HG03175 (cell line): Measurements from ENCODE around the gene IFT25.

ENCODE experiments used
- ATAC-seq: cut with Tn5 transposase; IDR thresholded peaks from one replicate; pipeline ENCODE4 v1.9.1; 2021; ENCODE audit warnings: mild to moderate bottlenecking, moderate library complexity; ENCODE audit not compliant: unreplicated experiment

Gene IFT25

DNA sequence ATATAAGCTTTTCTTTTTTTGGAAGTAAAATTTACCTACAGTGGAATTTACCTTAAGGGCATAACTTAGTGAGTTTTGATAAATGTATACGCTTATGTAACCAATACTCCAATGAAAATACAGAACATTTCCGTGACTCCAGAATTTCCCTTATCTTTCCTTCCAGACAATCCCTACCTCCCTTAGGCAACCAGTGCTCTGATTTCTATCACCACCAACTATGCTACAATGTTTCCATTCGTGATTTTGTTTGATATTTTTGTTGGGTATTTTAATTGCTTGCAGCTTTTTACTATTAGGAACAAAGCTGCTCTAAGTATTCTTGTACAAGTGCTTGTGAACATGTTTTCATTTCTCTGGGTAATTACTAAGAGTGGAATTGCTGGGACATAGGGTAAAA is 14.6 kb downstream of the IFT25 start:
- ATAC-seq, result no peak

DNA sequence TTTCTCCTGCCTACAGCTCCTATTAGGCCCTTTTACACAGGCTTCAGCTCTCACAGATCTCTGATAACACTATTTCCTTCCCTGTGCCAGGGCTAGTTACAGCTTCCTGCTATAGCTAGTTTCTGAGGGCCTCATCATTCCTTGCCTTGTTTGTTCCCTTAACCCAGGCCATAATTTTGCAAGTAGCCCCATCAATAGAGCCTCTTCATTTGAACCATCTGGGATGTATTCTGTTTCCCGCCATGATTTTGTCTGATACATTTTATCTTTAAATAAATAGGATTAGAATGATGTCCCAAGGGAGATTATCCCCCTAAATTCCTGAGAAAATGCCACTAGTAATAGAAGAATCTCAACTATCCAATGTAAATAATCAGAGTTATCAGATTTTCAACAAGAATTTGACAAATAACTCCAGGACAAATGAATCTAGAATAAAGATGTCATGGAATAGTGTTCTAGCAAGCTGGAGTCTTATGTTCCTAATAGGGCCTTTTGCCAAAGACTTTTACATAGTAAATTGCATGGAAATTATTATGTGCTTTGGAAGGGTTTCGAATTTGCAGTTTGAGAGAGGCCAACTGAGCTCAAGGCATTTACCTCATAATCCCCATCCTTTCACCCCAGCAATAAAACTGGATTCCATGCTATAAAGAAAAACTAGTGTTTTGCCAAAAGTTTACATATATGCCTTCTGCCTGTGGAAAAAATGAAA is 16.1 kb downstream of the IFT25 start:
- ATAC-seq, result no peak

GRCh38 chr1:53927376-53927881 is 18.1 kb downstream of the IFT25 start:
- no peak for ATAC-seq

DNA sequence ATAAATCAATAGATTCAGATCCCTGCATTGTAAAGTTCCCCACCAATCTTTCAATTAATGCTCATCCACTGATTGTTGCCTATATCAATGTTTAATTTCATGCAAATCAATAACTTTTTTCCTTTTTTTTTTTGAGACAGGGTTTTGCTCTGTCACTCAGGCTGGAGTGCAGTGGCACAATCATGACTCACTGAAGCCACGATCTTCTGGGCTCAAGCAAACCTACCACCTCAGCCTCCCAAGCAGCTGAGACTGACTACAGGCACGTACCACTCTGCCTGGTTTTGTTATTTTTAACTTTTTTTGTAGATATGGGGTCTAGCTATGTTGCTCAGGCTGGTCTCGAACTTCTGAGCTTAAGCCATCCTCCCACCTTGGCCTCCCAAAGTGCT is 25.8 kb downstream of the IFT25 start:
- no peak for ATAC-seq

DNA sequence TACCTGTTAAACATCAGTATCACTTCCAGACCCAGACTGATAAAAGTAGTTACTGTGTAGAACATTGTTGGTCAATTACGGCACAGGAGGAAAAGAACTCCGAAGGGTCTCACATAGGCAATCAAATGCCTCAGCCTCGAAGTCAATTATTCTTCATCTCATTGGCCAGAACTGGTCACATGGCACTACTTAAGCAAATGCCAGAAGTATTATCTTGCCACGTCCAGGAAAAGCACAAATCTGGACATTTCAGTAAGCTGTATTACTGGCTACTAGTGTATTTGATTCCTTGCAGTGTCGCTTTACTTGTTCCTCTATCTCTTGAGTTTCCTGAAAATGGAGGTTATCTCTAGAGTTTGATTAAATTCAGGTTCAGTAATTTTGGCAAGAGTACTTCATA is 27.2 kb downstream of the IFT25 start:
- ATAC-seq, result no peak

DNA sequence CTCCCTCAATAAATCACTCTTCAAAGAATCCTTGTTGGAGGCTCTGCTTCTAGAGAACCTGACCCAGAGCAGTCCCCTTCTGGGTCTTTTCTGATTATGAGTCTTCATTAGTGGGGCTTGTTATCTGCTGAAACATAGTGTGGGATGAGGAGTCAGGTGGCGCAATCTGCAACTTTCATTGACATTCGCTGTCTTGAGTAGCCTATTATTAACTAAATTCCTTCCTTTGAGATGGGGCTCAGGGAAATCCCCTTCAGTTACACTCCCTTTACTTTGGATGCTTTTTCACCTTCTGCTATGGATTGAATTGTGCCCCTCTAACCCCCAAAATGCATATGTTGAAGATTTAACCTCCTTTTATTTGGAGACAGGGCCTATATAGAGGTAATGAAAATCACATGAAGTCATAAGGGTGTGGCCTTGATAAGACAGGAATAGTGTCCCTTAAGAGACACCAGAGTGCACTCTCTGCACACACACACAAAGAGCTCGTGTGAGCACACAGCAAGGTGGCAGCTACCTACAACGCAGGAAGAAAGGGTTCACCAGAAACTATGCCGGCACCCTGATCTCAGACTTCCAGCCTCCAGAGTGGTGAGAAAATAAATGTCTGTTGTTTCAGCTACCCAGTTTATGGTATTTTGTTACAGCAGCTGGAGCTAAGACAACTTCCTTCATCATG is 32.0 kb downstream of the IFT25 start:
- ATAC-seq, result no peak

- ATAC-seq, result no peak
Observed at GRCh38 chr1:53911442-53911841, 34.1 kb downstream of the IFT25 start.

GRCh38 chr1:53909946-53910345 is 35.6 kb downstream of the IFT25 start:
- no peak for ATAC-seq

DNA sequence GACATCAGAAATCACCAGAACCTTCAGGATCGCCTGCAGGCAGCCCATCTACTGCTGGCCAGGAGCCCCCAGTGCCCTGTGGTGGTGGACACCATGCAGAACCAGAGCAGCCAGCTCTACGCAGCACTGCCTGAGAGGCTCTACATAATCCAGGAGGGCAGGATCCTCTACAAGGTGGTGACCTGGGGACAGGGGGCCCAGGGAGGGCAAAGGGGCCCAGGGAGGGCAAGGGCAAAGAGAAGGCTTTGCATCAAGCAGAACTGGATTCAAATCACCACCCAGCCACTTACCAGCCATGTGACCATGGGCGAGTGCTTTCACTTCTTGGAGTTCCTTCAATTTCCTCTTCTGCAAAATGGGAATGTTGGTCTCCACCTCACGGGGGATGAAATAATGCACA is 39.4 kb downstream of the IFT25 start:
- no peak for ATAC-seq

- no peak for ATAC-seq
Observed at GRCh38 chr1:53905509-53905908, 40.0 kb downstream of the IFT25 start.

DNA sequence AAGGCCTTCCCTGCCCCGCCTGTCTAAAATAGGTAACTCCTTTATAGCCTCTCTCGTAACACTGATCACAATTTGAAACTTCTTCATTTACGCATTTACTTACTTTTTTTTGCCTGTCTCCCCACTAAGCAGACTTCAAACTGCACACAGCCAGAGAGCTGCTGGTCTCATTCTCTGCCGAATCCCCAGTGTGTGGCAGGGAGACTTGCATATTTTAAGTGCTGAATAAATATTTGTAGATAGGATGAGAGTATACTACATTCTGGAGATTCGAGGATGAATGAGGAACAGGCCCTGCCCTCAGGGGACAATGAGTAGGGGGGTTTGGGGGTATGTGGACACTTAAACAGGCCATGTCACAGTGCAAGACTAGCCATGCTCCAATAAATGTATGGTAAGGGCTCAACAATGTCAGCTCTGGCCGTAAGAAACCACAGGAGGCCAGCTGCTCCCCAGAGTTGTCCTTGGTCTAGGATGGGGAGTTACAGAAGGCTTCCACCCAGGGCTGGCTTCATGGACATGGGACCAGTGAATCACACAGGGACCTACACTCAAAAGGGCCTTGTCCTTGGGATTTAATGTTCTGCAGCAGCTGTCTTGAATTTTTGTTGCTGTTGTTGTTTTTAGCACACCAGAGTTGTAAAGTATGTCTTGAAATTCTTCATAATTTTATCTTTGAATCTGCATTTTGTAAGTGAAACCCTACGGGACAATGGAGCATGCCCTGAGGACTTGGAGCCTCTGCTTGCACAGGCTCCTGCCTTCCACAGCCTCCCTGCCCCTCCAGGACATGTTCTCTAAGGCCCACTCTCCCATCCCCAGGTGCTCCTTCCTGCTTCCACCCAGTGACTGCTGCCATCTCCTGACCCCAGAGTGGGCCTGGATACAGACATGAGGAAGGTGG is 43.0 kb downstream of the IFT25 start:
- no peak for ATAC-seq

GRCh38 chr1:53899708-53900107 is 45.8 kb downstream of the IFT25 start:
- ATAC-seq, result no peak

DNA sequence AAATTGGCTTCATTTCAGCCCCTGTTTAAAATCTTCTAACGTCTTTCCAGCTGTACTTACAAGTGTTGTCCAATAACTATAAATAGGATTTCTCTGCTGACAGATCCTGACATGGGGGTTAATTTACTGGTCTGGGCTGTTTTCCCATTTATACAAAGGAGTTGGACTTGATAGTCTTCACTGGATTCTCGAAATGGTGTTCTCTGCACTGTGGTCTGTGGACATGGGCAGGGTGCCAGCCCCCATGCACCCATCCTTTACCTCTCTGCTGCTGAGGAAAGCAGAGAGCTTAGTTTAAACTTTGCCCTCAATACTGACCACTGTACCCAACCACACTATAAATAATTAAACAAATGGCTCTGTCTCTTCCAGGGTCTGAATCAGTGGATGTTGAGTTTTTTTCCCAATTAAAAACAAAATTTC is 46.3 kb downstream of the IFT25 start:
- no peak for ATAC-seq

DNA sequence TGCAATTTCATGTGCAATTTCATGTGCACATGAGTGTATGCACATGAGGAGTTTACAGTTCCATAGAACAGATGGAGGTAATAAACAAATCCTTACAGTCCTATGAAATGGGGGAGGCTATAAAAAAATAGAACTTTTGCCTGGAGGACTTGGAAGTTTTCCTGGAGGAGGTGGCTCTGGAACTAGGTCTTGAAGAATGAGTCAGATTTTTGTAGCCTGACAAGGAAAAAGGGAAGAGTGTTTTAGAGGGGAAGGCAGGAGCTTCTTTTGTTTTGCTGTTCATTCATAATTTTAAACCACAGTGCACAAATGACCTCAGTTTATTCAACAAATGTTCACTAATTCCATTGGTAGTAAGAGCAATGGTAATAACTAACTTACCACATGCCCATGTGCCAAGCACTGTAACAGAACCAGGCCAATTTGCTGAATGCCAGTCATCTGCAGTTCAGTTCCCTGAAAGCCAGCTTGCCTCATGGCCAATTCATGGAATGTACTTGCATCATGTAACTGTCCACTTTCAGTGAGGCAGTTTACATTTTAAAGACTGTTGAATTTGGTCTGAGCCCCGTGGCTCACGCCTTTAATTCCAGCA is 48.8 kb downstream of the IFT25 start:
- ATAC-seq, result no peak

- ATAC-seq, result no peak
Observed at GRCh38 chr1:53895421-53895820, 50.1 kb downstream of the IFT25 start.

GRCh38 chr1:53894644-53895043 is 50.9 kb downstream of the IFT25 start:
- ATAC-seq, result no peak

GRCh38 chr1:53893999-53894636 is 51.4 kb downstream of the IFT25 start, which contains the start of gene DIO1:
TSS of gene DIO1 (plus strand) at chr1:53894187. CDS start at chr1:53894211, 24 bp downstream.
- ATAC-seq, result no peak

DNA sequence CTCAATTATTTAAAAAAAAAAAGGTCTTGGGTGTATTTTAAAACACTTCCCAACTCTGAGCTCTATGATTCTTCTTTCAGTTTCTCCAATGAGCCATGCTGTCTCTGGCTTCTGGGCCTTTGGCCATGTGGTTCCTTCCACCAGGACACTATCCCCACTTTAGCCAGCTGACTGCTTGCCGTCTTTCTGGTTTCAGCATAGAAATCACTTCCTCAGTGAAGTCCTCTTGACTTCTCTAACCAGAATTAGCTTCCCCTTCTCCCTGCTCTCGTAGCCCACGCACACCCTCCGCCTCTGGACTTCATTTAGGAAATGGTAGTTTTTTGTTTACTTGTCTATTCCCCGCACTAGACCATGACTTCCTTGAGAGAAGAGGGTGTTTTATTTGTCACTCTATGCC is 52.6 kb downstream of the IFT25 start:
- ATAC-seq, result no peak

DNA sequence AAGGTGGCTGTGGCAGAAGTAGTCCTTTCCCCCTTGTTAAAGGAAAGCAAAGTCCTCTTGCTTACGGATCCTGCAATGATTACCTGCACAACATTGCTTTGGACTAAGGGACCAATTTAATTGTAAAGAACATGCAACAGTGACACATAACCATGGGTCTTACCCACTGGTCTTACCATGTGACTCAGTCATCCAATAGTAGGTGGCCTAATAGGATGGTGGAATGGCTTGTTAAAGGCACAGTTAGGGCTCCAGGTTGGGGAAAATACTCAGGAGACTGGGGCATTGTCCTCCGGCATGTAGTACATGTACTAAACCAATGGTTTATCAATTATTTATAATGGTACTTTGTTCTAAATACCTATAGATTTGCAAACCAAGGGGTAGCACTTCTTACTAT is 53.8 kb downstream of the IFT25 start:
- no peak for ATAC-seq

- ATAC-seq, result no peak
Observed at GRCh38 chr1:53891018-53891417, 54.5 kb downstream of the IFT25 start.
